Measurements from ENCODE around the gene MPP3.

MPP3 gene

DNA sequence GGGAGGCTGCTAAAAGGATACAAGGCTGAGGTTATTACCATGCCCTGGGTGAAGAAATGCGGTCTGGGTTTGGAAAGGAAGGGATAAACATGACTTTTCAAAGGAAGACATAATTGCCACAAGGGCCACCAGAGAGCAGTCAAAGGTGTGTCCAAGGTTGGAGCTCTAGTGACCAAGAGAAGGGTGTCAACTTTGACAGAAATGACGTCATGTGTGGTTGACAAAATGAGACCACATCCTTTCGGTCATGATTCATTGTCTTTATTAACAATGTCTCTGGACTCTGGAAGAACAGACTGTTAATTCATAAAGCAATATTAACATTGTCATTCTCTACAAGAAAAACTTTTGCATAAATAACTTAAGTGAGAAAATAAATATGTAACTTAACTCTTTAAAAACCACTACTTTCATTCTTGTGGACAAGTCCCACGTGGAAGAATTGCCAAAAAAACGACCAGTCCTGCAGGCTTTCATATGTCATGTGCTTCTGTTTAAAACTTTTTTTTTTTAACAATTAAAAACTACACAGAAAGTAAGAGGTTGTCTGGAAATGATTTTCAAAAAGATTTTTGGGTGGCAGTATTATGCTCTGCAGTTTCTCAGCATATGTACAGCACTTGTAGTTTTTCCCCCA lies 79.3 kb downstream of the MPP3 start:
- Histone ChIP-seq H3K36me3 (ENCODE audit: insufficient read depth, low read length) (no peaks in the 10 kb centered on the region), H3K4me2 (ENCODE audit: insufficient read depth, low read length) (no peak overlapping the region), H4K20me1 (ENCODE audit: insufficient read depth, low read length) (no peaks in the 10 kb centered on the region), H3K27ac (ENCODE audit: low read length) (no peak overlapping the region), H3K27me3 (ENCODE audit: insufficient read depth, low read length, poor library complexity) (peaks cover 10% of the 10 kb centered on the region), H3K79me2 (ENCODE audit: insufficient read depth, low read length) (no peaks in the 10 kb centered on the region), H3K9me3 (ENCODE audit: insufficient read depth, low read length, severe bottlenecking) (no peaks in the 10 kb centered on the region), H3K4me3 (ENCODE audit: low read depth in 1 of 2, low read length in 2 of 2) (no peak overlapping the region), H3K4me1 (ENCODE audit: insufficient read depth, low read length) (no peaks in the 10 kb centered on the region), H3K9ac (ENCODE audit: low read depth, low read length) (no peak overlapping the region), H2AFZ (ENCODE audit: low read depth, low read length) (no peak overlapping the region)
- ATAC-seq (ENCODE audit: insufficient read depth, low read depth), result no peak
- TF ChIP-seq, protein P1, sequence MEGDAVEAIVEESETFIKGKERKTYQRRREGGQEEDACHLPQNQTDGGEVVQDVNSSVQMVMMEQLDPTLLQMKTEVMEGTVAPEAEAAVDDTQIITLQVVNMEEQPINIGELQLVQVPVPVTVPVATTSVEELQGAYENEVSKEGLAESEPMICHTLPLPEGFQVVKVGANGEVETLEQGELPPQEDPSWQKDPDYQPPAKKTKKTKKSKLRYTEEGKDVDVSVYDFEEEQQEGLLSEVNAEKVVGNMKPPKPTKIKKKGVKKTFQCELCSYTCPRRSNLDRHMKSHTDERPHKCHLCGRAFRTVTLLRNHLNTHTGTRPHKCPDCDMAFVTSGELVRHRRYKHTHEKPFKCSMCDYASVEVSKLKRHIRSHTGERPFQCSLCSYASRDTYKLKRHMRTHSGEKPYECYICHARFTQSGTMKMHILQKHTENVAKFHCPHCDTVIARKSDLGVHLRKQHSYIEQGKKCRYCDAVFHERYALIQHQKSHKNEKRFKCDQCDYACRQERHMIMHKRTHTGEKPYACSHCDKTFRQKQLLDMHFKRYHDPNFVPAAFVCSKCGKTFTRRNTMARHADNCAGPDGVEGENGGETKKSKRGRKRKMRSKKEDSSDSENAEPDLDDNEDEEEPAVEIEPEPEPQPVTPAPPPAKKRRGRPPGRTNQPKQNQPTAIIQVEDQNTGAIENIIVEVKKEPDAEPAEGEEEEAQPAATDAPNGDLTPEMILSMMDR (IDR thresholded peaks at IDR 0.05; ENCODE audit: borderline replicate concordance, extremely low read depth, low read length, poor library complexity, severe bottlenecking), result no peak
- no peak for TF ChIP-seq EZH2 (IDR thresholded peaks at IDR 0.05; ENCODE audit: borderline replicate concordance, low read depth, low read length, severe bottlenecking)
- no peak for DNase-seq
